Measurements from ENCODE around the gene EIF1AX. TPM values are rescaled to one million over a fixed set of nuclear protein-coding genes. Genes with fewer than 3 reads are reported as not detected.
A peak's percentile ranks its signal among the peaks of the same experiment; 100 is the strongest.
"Not testable (repeated sequence)": the region's sequence is repeated elsewhere in the genome, so short reads cannot be mapped to it uniquely, and the experiment has no call there.

The EIF1AX gene
- 100 to 1,000 TPM in 3 of 4 donors, 10 to 100 TPM in 1; 92.7 to 107 (median 103) TPM for polyA plus RNA-seq (ENCODE audit: insufficient read length in 4 of 4)

- DNase-seq (ENCODE audit: low read depth in 4 of 4, low spot score in 2 of 4), result peak; percentile 75 to 89 (median 83)
Measured at GRCh38 chrX:20141281-20142220, at the start of gene EIF1AX. Gene EIF1AX (minus strand): TSS chrX:20141838. CDS start chrX:20141640, 198 bp downstream.

- no peak for DNase-seq (ENCODE audit: low read depth in 4 of 4, low spot score in 2 of 4)
Measured at GRCh38 chrX:20189171-20189570, 47.5 kb upstream of the EIF1AX start.

- no peak for DNase-seq (ENCODE audit: low read depth in 4 of 4, low spot score in 2 of 4)
Measured at GRCh38 chrX:20181598-20182329, 40.1 kb upstream of the EIF1AX start.

GRCh38 chrX:20177093-20177492 lies 35.5 kb upstream of the EIF1AX start:
- DNase-seq (ENCODE audit: low read depth in 4 of 4, low spot score in 2 of 4), result no peak

GRCh38 chrX:20173856-20174255 lies 32.2 kb upstream of the EIF1AX start:
- no peak for DNase-seq (ENCODE audit: low read depth in 4 of 4, low spot score in 2 of 4)

GRCh38 chrX:20173313-20173712 lies 31.7 kb upstream of the EIF1AX start:
- DNase-seq (ENCODE audit: low read depth in 4 of 4, low spot score in 2 of 4), result no peak

GRCh38 chrX:20171887-20172286 lies 30.2 kb upstream of the EIF1AX start:
- DNase-seq (ENCODE audit: low read depth in 4 of 4, low spot score in 2 of 4), result no peak

GRCh38 chrX:20162516-20162915 lies 20.9 kb upstream of the EIF1AX start:
- DNase-seq (ENCODE audit: low read depth in 4 of 4, low spot score in 2 of 4), result not testable (repeated sequence)

- no peak for DNase-seq (ENCODE audit: low read depth in 4 of 4, low spot score in 2 of 4)
Measured at GRCh38 chrX:20159797-20160385, 18.3 kb upstream of the EIF1AX start.

- DNase-seq (ENCODE audit: low read depth in 4 of 4, low spot score in 2 of 4), result no peak
Measured at GRCh38 chrX:20151689-20152088, 10.1 kb upstream of the EIF1AX start.

GRCh38 chrX:20149326-20149725 lies 7.7 kb upstream of the EIF1AX start:
- no peak for DNase-seq (ENCODE audit: low read depth in 4 of 4, low spot score in 2 of 4)

- DNase-seq (ENCODE audit: low read depth in 4 of 4, low spot score in 2 of 4), result no peak
Measured at GRCh38 chrX:20147561-20147960, 5.9 kb upstream of the EIF1AX start.

- no peak for DNase-seq (ENCODE audit: low read depth in 4 of 4, low spot score in 2 of 4)
Measured at GRCh38 chrX:20144491-20144890, 2.9 kb upstream of the EIF1AX start.

- DNase-seq (ENCODE audit: low read depth in 4 of 4, low spot score in 2 of 4), result no peak
Measured at GRCh38 chrX:20143561-20143960, 1.9 kb upstream of the EIF1AX start.

- DNase-seq (ENCODE audit: low read depth in 4 of 4, low spot score in 2 of 4), result no peak
Measured at GRCh38 chrX:20143111-20143510, 1.5 kb upstream of the EIF1AX start.

GRCh38 chrX:20140420-20140819 lies 1.2 kb downstream of the EIF1AX start:
- no peak for DNase-seq (ENCODE audit: low read depth in 4 of 4, low spot score in 2 of 4)

- no peak for DNase-seq (ENCODE audit: low read depth in 4 of 4, low spot score in 2 of 4)
Measured at GRCh38 chrX:20139966-20140365, 1.7 kb downstream of the EIF1AX start.

- DNase-seq (ENCODE audit: low read depth in 4 of 4, low spot score in 2 of 4), result no peak
Measured at GRCh38 chrX:20135944-20136343, 5.7 kb downstream of the EIF1AX start.

- DNase-seq (ENCODE audit: low read depth in 4 of 4, low spot score in 2 of 4), result no peak
Measured at GRCh38 chrX:20132666-20133065, 9.0 kb downstream of the EIF1AX start.

- DNase-seq (ENCODE audit: low read depth in 4 of 4, low spot score in 2 of 4), result no peak
Measured at GRCh38 chrX:20130357-20130756, 11.3 kb downstream of the EIF1AX start.

GRCh38 chrX:20129547-20129946 lies 12.1 kb downstream of the EIF1AX start:
- DNase-seq (ENCODE audit: low read depth in 4 of 4, low spot score in 2 of 4), result no peak
